ENCODE data around the gene SPR. TPM values are rescaled to one million over a fixed set of nuclear protein-coding genes. Genes with fewer than 3 reads are reported as not detected.
A peak's percentile ranks its signal among the peaks of the same experiment; 100 is the strongest.

The SPR gene
- total RNA-seq, 1 experiment from 2014 or later: 40.6 TPM

DNA sequence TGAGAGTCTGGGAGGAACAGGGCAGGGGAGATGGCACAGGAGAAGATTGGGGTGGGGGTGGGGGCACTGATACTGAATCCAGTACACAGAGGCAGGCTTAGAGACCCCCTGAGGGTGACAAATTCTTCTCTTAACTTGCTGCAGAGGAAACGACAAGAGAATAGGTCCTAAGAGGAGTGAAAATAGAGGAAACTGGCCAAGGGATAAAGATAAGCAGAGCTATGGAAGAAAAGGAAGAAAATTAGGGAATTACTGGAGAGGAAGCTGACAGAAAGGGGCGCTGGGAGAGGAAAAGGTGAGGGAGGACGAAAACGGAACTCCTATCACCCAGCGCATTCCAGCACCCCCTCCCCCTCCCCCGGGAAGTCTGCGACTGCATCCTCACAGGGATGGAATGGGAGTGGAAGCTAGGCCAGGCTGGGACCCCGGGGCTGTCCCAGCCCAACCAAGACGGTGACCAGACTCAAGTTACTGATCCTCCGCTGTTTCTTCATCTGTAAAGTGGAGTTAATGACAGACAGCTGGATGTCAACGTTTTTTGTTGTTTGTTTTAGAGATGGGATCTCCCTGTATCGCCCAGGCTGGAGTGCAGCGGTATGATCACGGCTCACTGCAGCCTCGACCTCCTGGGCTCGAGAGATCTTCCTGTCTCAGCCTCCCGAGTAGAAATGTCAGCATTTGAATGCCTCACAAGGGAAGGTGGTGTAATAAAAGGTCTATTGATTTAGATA is 27.5 kb downstream of the SPR start:
- no peak for DNase-seq (ENCODE audit: extremely low read depth, low read depth)

DNA sequence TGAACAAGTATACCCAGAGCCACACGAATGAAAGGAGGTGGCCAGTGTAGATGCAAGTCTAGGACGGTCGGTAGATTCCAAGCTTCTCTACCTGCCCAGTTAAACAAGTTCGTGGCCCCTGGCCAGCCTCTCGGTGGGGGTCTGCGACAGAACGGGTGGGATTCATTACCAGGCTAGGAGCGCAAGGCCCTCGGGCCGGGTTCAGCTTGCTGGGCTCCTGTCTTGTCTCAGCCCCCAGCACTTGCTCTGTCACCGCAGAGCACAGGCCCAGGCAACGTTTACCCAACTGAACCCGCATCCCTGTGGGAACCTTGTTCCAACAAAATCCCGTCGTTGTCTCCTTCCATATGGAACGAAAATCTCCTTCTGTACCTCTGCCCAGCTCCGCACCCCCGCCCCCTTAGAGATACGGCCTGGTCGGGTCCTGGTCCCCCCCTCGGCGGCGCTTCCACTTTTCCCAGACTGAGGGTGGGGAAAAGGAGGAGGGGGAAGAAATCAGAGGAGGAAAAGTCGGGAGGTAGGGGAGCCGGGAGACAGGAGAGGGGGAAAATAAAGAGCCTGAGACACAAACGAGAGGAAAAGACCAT is 28.2 kb downstream of the SPR start:
- DNase-seq (ENCODE audit: extremely low read depth, low read depth): no peak

DNA sequence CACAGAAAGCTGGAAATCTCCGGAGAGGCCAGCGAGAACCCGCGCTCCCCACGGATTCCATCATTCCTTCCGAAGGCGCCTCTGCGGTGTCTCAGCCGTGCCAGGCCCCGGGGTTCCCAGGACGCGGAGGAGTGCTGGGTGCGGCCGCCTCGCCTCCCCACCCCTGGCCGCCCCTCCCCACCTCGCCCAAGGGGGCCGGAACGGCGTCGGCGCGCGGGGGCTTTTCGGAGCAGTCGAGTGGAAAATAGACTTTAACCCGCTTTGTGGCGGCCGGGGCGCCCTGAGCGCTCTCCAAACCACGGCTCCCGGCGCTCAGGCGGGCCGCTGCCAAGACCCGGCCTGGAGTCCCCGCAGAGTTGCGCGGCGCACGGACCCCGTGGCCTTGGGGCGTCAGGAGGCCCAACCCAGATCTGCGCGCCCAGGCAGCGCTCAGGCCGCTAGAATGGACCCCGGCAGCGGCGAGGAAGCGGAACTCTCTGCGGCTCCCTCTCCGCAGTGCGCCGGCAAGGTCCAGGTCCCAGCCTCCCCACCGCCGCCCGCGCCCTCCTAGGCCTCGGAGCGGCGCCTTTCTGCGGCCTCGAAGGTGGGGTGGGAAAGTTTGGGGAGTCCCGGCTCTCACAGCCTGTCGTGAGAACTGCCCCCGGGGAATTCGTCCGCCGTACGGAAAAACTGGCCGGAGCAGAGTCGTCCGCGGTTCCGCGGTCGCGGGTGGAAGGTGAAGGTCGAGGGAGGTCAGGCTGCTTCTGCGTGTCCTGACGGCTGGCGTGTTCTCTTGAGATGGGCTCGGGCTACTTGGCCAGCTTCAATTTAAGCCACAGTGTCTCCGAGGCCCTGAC is 28.9 kb downstream of the SPR start:
- DNase-seq (ENCODE audit: extremely low read depth, low read depth): no peak

DNA sequence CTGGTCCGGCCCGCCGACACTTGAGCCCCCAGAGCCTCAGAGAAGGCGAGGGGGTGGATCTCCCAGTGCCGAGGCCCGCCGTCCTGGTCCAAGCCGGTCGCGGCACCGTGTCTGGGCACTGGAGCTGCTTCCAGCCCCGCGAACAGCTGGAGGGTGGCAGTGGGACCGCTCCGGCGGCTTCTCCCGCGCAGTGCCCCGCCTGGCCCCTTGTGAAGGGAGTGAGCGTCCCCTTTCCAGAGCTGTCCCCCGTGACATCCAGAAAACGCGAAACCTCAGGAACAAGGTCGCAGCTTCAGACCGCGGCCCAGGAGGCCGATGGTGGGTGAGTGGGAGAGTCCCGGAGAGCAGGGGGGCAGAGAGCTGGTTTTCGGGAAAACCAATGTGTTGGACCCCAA is 29.5 kb downstream of the SPR start:
- DNase-seq (ENCODE audit: extremely low read depth, low read depth): no peak

DNA sequence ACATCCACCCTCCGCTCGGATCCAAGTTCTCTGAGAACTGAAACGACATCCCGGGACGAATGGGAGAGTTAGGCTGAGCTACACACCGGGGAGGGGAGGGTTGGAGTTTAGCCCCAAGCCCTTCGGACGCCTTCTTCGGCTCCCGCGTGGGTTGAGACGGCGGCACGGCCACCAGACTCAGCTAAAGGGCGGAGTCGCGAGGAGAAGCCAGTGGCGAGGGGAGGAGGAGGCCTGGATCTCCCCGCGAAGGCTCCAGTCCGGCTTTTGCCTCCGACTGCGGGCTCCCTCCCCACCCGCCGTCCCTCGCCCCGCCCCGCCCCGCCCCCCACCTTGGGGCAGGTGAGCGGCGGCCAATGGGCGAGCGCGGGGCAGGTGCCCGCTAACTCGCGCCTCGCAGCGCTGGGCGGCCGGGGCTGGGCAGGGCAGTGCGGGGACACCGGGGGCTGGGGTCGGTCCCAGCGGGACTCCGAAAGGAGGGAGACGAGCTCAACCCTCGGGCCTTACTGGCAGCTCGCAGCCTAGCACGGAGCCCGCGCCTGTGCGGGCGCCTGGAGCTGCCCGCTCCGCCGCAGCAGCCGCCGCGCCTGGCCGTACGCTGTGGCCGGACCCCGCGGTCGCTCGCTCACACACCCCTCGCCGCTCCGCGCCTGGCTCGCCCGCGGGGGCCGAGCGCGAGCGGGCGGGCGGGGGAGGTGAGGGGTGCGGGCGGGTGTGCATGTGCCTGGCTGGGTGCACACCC is 30.1 kb downstream of the SPR start, which contains the start of gene EMX1:
EMX1 (plus strand) TSS at position 382 of the 739 bp plus-strand sequence; CDS start at position 716, 334 bp downstream.
- DNase-seq (ENCODE audit: extremely low read depth, low read depth): peak; percentile 32

DNA sequence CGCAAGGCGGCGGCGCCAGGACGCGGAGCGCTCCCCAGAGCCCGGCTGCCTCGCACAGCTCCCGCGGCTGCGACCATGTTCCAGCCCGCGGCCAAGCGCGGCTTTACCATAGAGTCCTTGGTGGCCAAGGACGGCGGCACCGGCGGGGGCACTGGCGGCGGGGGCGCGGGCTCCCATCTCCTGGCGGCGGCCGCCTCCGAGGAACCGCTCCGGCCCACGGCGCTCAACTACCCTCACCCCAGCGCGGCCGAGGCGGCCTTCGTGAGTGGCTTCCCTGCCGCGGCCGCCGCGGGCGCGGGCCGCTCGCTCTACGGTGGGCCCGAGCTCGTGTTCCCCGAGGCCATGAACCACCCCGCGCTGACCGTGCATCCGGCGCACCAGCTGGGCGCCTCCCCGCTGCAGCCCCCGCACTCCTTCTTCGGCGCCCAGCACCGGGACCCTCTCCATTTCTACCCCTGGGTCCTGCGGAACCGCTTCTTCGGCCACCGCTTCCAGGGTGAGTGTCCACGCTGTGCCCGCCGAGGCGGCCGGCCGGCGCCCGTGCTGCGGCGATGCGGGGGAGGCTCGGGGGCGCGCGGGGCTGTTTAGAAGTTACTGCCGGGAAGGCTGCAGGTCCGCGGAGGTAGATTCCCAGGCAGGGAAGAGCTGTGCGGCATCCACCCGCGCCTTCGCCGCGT is 30.8 kb downstream of the SPR start:
- DNase-seq (ENCODE audit: extremely low read depth, low read depth): no peak

DNA sequence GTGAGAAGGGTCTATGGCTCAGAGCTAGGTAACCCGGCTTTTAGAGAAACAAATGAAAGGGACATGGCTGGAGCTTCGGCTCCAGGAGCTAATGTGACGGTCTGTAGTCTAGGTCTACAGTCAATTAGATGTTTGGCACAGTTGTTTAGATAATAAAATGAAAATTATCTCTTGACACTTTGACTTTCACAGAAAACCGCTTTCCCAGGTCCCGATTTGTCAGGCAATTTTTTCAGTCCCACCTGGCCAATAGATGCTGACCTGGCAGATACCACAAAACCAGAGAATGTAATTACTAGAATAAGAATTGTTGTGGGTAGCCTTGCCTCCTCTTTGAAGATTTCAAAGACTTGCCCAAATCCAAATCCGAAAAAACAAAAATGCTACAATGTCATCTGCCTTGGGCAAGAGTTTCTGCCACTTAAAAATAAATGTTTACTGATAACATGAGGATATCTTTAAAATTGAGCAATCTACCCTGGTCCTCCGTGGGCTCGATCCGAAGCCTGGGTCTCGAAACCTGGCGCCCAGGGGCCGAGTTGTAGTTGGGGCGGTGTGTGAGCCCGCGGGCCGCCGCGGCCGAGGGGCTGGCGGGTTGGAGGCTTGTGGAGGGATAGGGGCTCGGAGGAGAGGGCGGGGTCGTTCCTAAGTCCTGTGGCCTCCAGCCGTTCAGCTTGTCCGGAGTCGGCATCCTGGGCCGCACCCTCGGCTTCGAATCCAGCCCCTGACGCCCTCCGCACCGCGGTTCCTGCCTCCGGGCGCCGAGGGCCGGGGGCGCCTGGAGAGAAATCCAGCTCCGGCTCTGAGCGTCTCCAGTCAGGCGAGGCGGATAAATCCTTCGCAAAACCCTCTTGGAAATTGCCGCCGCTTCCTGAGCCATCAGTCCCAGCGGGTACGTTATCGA is 32.5 kb downstream of the SPR start:
- no peak for DNase-seq (ENCODE audit: extremely low read depth, low read depth)

DNA sequence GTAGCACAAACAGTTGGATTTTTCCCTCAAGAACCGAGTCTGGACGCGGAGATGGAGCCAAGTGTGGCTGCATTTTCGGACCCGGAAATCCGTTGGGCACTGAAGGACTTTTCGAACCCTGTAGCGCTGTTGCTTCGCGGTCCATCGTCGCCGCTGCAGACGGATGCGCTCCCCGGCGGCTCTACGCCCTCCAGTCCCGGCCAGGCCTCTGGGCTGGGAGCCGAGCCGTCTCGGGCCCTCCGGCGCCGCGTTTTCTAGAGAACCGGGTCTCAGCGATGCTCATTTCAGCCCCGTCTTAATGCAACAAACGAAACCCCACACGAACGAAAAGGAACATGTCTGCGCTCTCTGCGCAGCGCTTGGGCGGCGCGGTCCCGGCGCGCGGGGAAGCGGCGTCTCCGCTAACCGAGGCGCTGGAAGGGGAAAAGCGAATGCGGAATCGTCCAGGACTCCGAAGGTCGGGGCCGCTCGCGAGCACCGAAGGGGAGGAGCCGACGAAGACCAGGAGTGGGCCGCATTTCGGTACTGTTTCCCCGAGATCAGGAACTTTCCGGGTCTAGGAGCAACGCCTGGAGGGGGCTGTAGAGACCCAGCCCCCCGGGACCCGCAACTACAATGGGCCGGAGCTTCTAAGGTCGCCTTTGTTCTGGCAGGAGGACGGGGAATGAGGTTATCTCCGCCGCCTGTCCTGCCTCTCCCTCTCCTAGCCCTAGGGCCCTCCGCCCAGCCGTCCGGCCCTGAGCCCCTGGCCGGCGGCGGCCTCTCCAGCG is 33.3 kb downstream of the SPR start:
- DNase-seq (ENCODE audit: extremely low read depth, low read depth): no peak

DNA sequence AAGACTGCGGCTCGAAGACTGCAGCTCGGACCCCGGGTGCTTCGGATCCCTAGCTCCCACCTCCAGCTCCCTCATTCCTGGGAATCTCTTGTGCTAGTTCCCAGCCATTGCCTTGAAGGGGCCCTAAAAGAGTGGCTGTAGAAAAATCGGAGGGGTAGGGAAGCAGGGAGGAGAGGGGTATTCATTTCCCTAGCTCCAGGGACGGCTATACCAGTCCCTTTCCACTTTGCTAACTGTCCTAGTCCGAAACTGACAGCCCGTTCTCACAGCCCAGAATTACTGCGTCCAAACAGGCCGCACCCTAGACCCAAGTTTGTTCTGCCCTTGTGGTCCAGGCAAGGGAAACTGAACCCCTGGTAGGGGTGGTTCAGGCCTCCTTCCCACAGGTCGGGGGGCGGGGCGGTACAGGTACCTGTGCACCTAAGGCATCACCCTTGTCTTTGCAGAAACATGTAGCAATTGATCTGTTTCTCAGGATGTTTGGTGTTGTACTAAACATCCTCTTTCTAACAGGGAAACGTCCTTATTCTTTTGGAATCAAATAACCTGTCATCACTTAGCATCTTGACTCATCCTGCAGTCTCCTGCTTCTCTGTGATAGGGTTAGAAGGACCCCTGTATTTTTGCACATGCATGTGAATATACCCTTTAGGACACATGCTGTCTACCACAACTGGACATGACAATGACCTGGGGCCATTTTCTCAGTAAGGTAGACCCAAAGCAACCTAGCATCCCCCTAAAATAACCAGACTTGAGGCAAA is 34.1 kb downstream of the SPR start:
- no peak for DNase-seq (ENCODE audit: extremely low read depth, low read depth)

DNA sequence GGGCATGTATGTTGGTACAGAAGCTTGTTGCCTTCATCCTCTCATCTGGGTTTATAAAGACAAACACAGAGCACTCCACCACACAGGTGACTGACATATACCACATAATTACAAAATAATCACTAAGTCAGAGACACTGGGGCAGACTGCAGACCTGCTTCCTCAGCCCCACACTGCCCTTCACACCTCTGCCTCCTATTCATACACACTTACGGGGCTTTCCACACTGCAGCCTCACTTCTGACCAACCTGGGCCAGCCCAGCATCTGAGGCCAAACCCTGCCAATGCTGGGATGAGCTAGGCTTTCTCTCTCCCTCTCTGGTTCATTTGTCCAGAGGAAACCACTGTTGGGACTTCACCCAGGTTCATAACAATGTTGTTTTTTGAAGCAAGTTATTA is 34.6 kb downstream of the SPR start:
- no peak for DNase-seq (ENCODE audit: extremely low read depth, low read depth)

DNA sequence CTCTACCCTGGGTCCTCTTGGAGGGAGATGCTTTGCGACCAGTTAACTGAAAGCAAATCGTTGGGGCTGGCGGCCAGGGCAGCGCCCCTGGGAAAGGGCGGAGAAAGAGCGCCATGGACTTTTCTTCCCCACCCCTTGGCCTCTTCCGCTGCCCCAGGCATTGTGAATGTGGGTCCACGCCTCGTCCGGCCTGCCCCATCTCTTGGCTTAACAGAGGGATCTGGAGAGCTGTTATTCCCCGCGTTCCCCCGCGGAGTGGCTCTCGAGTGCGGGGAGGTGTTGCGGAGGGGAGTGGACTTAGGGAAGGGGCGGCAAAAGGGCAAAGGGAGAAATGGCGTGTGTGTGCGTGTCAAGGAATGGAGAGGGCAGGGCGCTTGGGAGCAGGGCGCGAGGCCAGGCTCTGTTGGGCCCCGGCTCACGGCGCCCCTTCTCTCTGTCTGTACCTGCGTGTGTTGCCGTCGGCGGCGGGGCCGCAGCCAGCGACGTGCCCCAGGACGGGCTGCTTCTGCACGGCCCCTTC is 36.7 kb downstream of the SPR start:
- no peak for DNase-seq (ENCODE audit: extremely low read depth, low read depth)

DNA sequence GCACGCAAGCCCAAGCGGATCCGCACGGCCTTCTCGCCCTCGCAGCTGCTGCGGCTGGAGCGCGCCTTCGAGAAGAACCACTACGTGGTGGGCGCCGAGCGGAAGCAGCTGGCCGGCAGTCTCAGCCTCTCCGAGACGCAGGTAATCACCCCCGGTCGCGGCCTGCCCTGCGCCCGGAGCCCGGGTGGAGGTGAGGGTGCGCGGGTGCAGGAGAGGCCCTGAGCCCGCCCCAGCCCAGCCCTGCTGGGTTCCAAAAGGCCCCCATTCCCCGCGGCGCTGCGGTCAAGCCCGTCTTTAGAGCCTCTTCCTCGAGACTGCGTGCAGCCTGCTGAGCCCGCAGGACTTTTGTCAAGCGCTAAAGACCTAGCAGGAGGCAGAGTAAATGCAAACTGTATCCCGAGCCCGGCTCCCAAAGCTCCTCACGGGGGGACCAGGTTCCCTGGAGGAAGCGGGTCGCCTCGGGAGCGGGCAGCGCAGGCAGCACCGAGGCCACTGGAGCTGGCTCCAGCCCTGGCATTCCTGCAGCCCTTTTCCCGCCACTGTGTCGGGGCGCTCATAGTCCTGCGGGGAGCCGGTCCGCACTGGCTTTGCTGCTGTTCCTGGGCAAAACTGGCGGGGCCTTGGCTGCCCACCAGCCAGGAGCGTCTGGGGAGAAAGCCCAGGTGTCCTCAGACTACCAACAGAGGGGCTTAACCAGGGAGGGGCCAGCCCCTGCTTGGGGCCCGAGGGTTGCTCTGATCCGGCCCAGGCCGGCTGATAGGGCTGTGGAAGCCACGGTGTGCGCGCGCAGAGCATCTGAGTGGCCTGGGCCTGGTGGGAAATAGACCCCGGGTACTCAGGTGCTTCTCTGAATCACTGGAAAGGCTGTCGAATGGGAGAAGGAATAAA is 37.4 kb downstream of the SPR start:
- DNase-seq (ENCODE audit: extremely low read depth, low read depth): no peak

DNA sequence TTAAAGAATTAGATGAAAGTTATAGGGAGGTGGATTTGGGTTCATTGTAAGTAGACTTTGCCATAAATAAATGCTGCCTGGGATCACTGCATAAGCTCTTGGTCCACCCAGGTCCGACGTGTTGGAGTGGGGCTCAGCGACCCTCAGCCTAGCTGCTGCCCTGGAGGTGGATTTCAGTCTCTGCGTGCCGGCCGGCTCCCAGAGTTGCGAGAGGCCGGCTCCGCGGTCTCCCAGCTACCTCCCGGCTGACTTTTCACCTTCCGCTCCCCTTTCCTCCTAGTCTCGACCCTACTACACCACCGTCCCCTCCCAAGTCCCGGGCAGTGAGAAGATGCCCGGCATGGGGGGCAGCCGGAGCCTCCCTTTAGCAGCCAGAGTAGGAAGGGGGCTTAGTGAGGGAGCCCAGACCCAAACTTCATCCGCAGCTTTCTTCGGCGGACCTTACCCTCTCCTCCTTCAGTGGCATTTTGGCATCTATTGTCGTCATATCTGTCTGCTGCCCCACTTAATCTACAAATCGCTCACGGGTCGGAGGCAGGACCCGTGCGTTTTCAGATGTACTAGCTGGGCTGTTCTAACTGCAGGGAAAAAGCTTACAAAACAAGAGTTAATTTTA is 38.2 kb downstream of the SPR start:
- DNase-seq (ENCODE audit: extremely low read depth, low read depth): no peak

DNA sequence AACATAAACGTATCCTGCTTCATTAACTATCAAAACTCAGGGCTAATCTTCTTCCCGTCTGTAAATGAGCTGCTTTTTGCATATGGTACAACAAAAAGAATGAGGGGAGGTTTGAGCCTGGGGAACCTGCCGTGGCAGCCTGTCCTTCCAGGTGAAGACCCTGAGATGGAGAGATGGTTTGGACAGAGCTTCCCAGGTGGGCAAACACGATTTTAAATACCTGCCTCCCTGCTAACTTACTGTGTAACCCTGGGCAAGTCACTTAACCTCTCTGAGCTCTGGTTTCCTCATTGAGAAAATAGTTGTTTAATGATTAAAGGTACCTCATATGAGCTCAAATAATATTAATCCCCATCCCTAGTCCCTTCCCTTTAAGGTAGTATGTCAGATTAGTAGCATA is 39.2 kb downstream of the SPR start:
- DNase-seq (ENCODE audit: extremely low read depth, low read depth): no peak

DNA sequence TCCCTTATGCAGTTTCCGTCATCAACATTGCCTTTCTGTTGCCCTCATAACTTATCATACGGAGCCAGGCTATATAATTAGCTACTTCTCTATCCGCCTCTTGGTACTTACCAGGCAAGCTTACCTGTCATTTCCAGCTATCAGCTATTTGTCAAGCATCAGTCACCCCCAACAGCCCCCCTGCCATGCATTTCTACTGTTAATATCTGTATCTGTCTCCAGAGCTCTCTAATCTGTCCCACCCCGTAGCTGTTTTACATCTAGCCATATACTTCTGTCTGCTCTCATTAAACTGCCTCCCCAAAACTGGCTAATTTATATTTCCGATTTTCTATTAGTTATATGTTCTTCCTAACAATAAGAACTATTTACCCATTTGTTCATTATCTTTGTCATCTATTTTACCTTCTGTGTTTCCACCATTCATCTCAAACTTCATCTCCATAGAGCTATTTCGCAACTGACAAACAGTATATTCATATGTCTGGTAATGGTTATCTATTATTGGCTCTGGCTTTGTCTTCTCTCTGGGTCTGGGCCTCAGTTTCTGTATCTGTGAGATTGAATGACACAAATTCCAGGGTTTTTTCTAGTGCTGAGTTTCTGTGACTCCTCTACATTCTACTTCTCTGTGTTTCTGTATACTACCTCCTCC is 39.7 kb downstream of the SPR start:
- DNase-seq (ENCODE audit: extremely low read depth, low read depth): no peak

All from NCI-H460 (cell line).